HG02973 (cell line): Measurements from ENCODE around the gene SERPINB8.
"Not testable (repeated sequence)": the region's sequence is repeated elsewhere in the genome, so short reads cannot be mapped to it uniquely, and the experiment has no call there.

ENCODE experiments used
- ATAC-seq: cut with Tn5 transposase; IDR thresholded peaks from one replicate; pipeline ENCODE4 v1.9.1; 2021; ENCODE audit warnings: moderate library complexity; ENCODE audit not compliant: unreplicated experiment

SERPINB8 gene, protein sequence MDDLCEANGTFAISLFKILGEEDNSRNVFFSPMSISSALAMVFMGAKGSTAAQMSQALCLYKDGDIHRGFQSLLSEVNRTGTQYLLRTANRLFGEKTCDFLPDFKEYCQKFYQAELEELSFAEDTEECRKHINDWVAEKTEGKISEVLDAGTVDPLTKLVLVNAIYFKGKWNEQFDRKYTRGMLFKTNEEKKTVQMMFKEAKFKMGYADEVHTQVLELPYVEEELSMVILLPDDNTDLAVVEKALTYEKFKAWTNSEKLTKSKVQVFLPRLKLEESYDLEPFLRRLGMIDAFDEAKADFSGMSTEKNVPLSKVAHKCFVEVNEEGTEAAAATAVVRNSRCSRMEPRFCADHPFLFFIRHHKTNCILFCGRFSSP

DNA sequence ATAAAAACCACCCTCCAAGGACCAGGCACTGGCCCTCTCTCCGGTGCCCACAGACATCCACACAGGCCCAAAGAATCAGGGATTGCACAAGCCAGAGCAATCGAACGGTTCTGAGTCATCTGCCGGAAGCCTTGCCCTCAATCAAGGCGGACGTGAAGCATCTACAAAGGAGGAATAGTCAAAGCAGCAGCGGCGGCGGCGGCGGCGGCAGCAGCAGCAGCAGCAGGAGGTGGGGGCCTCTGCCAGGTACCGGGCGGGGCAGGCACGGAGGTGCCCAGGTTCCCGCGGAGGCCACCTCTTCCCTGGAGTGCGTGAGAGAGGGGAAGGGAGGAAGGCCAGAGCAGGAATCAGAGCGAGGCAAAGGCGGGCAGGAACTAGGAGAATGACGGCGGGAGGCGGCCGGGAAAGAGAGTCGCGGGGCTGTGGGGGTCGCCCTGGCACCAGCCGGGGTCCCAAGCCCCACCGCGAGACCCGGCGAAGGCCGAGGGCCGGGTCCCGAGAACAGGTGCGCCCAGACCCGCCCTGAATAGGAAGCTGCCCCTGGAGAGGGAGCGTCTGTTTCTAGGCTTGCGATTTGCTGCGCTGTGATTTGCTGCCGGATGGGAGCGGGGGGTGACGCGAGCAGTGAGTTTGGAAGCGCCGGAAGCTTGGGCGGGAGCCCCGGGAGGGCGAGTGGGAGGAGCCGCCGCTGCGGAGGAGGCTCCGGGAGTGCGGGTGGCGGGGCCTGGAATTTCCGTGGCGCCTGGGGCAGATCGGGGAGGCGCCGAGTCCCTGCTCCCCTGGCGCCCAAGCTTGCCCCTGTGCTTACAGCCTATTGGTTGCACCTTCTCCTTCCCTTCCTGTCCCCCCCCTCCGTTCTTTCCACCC lies at the start of gene SERPINB8:
Gene SERPINB8 (plus strand): TSS at position 140 of the 867 bp plus-strand sequence. CDS start 8,228 bp downstream, outside the sequence.
- ATAC-seq = peak; percentile 88

DNA sequence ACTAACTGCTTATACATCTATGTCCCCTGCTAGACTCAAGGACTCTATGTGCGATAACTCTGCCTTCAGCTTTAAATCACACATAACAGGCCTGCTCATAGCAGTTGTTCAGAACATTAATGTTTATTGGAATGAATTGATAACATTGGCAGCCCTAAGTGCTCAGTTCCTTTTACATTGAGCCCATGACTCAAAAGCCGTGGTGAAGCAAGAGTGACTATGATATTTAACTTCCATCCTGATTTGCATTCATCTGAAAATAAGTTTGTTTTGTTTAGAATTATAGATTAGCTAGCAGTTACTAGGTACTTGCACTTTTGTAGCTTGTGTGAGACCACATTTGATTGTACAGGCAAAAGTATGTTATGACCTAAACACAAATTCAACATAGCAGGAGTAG lies 47.8 kb upstream of the SERPINB8 start:
- ATAC-seq = no peak

DNA sequence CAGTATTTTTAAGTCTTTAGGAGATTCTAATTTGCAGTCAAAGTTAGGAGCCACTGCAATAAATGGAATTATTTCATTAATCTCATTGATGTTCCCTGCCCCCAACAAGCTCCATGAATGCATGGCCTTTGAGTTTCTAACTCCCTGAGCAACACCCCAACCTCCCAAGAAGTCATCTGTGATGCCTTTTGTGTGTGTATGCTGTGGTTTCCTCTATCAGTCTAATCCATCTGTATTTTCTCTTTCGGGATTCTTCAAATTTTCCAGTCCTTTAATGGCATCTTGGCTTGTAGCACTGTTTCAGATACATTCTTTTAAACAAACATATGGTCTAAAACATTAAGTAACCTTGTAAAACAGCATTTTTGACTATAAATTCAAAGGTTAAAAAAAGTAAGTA lies 45.3 kb upstream of the SERPINB8 start:
- ATAC-seq = no peak

DNA sequence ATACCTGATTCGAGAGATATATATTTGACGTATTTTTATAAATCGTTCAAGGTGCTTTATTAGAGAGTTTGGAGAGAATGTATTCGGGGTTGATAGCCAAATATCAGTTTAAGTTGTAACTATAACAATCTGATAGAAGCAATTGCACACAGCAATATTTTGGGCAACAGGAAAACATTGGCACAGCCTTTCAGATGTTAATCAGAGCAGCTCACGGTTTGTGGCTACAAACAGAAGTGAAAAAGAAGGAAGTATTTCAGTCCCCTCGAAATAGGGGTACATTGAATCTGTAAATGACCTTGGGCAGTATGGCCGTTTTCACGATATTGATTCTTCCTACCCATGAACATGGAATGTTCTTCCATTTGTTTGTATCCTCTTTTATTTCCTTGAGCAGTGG lies 41.5 kb upstream of the SERPINB8 start:
- ATAC-seq = no peak

DNA sequence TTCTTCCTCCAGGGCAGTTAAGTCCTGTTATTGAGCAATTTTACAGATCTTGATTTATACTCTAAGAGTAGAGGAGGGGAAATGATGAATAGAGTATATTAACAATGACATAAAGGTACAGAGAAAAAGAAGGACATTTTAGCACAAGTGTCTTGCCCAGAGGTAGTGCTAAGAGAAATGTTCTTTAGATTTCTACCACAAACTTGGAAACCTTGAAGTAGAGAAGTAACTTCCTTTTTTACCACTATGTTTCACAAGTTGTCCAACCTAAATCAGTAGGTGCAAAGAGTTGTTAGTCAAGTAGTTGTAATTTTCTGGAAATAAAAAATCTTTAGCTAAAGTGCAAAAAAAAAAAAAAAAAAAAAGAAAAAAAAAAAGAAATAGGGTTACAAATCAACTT lies 40.5 kb upstream of the SERPINB8 start:
- ATAC-seq = not testable (repeated sequence)

DNA sequence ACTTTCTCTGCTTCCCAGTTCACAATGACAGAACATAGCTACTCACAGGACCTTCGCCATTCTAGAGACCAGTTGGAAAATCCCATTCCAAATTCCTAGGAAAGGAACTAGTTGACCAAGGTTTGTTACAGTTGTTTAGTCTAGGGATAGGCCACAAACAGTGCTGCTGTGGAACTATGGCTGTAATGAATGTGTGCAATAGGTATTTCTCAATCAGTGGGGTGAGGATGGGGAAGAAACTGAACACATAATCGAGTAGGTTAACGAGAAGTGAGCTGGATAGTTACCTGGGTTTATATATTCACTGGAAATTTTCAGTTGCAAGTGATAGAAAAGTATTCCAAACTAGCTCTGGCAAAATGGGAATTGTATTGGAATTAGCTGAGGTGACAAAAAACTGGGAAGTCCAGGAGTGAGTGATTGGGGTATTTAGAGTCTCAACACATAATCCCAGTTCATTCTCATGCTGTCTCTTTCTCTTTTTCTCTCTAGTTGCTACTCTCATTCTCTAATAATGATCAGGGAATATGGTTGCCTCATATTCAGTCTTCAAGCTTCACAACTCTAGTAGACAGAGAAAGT lies 39.0 kb upstream of the SERPINB8 start:
- ATAC-seq = no peak

DNA sequence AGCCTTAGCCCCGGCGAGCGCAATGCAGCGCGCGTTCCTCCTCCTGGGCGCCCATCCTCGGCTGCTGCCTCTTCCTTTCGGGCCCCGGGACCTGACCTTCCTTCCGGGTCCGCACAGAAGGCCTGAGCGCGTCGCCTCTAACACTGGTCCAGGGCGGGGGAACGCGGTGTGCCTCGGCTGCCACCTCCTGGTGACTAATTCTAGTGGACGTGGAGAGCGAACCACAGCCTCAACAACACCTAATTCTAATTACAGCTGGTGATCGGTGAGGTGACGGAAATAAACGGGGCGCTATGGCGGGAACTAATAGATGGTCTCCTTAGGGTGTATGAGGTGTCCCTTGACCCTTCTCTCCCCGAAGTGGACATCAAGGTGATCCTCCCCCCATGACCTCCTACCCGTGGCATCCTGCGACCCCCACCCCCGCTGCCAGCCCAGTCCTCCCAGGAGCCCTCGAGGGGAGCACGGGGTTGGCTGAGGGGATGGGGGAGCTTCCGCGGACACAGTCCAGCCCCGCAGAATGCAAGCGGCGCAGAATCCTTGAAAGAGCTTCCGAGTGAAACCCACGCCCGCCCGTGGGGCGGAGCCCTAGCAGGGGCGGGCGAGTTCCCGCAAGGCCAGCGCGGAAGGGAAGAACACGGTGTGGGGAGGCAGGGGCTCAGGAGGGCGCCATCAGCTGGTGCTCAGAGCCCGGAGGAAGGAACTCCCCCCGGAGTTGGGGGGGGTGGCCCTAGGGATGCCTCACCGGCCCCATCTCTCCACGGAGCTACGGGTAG lies 33.5 kb upstream of the SERPINB8 start:
- peak; percentile 98 for ATAC-seq

DNA sequence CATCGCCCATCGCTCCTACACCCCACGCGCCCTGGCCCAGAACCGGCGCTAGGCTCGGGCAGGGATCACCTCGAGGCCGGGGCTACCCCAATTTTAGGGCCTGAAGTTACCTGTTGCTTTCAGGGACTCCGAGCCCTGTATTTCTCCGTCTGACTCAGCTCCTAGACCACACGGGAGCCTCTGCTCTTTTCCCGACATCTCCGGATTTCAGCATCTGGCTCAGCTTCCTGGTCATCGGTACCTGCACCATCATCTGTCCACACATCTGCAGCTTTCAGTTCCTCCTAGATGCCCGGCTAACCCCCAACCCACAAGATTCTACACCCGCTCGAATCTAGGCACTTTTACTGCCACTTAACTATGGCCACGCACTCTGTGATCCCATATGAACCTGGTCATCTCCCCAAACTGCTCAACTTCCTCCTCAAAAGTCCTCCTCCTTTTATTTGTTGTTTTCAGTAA lies 32.9 kb upstream of the SERPINB8 start:
- ATAC-seq = no peak

DNA sequence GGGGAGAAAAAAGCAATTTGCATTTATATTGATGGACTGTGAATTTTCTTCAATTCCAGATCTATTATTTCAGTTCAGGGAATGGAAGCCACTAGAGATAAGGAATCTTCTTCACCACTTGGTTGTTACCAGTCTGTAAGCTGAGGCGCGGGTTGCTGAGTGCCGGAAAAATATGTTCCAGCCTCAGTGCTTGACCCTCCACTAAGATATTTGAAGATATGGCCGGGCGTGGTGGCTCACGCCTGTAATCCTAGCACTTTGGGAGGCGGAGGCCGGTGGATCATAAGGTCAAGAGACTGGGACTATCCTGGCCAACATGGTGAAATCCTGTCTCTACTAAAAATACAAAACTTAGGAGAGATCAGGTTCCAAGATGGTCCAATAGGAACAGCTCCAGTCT lies 29.9 kb upstream of the SERPINB8 start:
- ATAC-seq = no peak

DNA sequence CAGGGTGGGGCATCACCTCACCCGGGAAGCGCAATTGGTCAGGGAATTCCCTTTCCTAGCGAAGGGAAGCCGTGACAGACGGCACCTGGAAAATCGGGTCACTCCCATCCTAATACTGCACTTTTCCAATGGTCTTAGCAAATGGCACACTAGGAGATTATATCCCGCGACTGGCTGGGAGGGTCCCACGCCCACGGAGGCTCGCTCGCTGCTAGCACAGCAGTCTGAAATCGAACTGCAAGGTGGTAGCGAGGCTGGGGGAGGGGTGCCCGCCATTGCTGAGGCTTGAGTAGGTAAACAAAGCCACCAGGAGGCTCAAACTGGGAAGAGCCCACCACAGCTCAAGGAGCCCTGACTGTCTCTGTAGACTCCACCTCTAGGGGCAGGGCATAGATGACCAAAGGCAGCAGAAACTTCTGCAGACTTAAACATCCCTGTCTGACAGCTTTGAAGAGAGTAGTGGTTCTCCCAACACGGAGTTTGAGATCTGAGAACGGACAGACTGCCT lies 29.3 kb upstream of the SERPINB8 start:
- ATAC-seq = not testable (repeated sequence)

DNA sequence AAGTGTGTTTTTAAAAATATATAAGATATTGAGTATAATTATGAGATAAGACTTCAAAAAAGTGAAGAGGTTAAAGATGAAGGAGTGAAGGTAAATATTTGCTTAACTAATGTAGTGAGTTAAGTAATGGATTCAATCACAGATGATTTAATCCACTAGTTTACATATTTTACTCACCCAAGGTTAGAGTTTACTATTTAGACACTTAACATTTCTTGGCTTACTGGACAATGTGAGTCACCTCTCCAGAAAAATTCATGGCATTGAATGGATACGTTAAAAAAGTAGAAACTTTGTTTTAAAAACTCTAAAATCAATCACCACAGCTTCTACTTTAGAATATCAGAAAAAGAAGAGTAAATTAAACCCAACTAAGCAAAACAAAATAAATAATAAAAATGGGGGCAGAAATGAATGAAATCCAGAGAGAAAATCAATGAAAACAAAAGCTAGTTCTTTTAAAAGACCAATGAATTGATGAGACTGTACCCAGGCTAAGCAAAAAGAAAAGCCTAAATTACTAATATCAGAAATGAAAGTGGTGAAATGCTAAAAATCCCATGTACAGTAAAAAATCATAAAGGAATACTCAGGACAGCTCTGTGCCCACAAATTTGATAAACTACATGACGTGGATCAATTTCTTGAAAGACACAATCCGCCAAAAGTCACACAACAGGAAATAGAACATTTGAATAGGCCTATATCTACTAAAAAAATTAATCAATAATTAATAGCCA lies 22.7 kb upstream of the SERPINB8 start:
- ATAC-seq = no peak

DNA sequence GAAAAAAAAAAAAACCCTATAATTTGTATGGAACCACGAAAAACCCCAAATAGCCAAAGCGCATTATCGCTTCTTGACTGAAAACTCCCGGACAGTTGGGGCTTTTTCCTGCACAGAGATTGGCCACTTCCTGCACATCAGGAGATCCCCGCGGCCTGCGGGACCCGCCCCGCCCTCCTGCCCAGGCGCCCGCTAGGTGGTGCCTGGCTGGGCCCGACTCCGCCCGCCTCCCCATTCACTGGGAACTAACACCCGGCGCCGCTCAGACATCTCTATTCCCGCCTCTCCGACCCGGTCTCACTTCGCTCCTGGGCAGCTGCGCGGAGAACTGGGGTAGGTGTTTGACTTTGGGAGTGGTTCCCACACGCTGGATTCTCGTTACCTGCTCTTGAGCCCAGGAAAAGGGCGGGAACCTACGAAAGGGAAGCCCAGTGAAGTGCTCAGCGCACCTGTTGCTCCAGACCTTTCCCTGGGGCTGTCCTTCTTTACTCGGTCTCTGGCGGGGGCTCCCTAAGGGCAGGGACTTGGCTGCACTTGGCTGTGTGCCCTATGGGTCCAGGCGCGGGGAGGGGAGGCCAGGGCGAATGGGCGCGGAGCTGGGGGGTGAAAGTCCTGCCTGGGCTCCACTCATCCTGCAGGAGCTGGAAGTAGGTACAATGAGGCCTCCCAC lies 20.7 kb upstream of the SERPINB8 start, which contains the start of gene HMSD:
Gene HMSD (plus strand): TSS at position 234 of the 670 bp plus-strand sequence. CDS start 4,155 bp downstream, outside the sequence.
- peak; percentile 93 for ATAC-seq

DNA sequence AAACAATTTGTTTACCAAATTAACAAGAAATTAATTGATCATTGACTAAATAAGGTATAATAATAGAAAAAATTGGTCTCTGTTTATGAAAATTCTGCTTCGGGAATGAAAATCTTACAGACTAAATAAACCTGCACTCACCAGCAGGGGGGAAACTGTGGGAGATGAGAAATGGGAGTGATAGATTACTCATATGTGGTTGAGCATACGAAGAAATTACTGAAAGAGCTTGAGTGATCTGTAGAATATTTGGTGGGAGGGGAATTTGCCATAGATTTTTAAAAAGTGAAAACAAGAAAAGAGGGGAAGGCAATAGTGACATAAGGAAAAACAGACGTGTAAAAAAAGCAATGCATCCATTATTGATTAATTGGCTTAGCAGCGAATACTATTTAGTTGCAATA lies 18.6 kb upstream of the SERPINB8 start:
- ATAC-seq = peak; percentile 45

DNA sequence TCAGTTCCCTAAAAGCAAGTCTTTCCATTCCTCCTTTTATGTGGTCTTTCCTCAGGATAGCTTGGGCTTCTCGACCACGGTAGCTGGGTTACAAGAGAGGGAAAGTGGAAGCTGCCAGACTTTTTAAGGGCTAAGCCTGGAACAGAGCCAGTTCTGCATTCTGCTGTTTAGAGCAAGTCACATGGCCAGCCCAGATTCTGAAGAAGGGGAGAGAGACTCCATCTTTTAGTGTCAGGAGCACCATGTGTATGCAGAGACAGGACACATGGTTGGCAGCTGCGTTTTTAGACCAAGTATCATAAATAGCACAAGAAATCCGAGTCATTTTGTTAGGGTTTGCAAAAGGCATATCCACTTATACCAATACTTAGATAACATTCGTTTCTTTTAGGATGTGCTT lies 16.1 kb upstream of the SERPINB8 start:
- no peak for ATAC-seq

DNA sequence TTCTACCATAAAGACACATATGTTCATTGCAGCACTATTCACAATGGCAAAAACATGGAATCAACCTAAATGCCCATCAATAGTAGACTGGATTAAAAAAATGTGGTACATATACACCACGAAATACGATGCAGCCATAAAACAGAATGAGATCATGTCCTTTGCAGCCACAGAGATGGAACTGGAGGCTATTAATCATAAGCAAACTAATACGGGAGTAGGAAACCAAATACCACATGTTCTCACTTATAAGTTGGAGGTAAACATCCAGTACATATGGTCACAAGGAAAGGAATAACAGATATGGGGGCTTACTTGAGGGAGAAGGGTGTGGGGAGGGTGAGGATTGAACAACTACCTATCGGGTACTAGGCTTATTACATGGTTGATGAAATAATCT lies 13.1 kb upstream of the SERPINB8 start:
- ATAC-seq = no peak

DNA sequence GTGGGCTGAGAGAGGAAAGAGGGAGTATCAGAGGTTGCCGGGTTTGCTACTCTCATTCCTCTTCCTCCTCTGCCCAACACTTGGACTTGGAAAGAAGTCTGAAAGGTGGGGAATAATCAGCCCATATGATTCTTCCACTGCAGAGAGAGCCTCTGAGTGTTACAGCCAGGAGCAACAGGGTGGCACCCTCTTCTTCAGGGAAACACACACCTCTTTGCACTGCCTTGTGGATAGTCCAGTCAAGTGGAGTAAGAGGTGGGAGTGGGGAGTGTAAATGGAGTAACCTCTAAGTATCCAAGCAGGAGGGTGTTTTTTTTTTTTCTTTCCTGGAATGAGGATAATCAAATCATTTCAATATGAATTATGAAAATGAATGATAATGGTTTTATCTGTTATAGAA lies 9.0 kb upstream of the SERPINB8 start:
- ATAC-seq = no peak

DNA sequence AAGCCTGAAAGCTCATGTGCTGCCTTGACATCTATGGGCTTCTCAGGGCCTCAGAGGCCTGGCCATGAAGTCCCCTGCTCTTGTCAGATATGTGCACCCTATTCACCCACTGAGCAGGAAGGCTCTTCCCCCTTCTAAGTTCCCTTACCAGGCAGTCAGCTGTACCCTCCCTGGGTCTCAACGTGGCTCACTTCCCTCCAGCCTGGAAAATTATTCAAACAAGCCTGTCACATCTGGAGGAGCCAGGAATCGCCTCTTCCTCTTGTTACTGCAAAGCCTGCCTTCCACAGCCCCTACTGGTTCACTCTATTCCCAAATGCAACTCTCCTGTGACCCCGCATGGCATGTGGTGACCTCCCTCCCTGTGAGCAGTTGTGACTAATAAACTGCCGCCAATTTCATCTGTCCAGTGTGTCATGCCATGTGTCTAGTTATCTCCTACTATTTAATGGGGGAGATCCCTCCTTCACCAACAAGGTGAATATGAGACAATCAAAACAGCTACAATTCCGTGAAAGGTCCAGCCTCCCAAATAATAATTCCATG lies 8.4 kb upstream of the SERPINB8 start:
- ATAC-seq = no peak

DNA sequence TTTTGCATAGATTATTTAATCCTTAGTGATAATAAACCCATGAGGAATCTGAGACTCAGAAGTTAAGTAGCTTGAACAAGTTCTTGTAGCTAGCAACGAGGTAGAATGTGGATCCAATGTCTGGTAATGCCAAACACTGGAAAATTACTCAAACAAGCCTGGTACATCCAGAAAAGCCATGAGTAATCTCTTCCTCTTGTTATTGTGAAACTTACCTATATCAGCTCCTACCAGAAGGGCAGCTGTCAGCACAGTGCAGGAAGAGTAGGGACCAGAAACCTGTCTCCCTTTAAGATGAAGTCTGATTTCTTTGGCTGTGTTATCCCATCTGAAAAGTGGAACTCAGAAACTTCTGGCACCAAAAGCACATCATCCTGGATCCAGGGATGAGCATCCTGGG lies 7.7 kb upstream of the SERPINB8 start:
- no peak for ATAC-seq
